HK-2 (cell line): ENCODE results near the gene CCDC57.
A peak's percentile ranks its signal among the peaks of the same experiment; 100 is the strongest.

Experiments used
- DNase-seq: peaks from one replicate; pipeline ENCODE4 v3.0.0-alpha.2; 2018; ENCODE audit not compliant: unreplicated experiment

CCDC57 gene

DNA sequence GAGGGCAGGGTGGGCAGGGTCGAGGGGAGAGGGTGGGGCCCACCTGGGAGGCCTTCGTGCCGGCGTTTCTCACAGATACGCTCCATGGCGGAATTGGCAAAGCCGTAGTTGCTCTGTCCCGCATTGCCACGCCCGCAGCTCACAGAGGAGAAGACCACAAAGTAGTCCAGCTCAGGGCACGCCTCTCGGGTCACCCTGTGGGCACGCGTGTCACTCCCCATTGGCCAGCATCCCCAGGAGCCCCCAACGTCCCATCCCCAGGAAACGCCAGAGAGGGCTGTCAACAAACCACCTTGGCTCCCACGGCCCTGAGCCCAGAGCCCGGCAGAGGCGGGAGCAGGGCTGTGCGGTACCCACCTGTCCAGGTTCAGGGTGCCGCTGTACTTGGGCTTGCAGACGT is 130.7 kb downstream of the CCDC57 start:
- no peak for DNase-seq

GRCh38 chr17:82081546-82081945 is 131.1 kb downstream of the CCDC57 start:
- no peak for DNase-seq

GRCh38 chr17:82080789-82081464 is 131.7 kb downstream of the CCDC57 start:
- DNase-seq, result no peak

GRCh38 chr17:82080048-82080788 is 132.4 kb downstream of the CCDC57 start:
- no peak for DNase-seq

GRCh38 chr17:82079001-82079677 is 133.5 kb downstream of the CCDC57 start:
- no peak for DNase-seq

DNA sequence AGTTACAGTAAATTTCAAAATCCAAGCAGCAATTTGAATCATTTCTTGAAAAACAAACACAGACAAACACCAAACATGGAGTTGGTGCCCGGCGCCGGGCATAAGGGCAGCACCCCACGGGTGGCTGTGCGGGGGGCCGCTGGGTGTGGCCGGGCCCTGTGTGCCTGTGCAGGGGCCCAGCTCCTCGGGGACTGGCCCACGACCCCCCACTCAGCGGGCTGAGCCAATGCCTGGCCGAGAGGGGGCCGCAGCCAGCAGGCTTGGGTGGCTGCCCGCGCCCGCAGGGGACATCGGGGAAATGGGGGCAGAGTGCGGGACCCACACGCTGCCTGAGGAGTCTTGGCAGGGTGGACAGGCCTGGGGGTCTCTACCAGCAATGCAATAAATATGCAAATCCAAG is 134.2 kb downstream of the CCDC57 start:
- DNase-seq, result no peak

GRCh38 chr17:82077617-82078358 is 134.9 kb downstream of the CCDC57 start:
- DNase-seq, result no peak

DNA sequence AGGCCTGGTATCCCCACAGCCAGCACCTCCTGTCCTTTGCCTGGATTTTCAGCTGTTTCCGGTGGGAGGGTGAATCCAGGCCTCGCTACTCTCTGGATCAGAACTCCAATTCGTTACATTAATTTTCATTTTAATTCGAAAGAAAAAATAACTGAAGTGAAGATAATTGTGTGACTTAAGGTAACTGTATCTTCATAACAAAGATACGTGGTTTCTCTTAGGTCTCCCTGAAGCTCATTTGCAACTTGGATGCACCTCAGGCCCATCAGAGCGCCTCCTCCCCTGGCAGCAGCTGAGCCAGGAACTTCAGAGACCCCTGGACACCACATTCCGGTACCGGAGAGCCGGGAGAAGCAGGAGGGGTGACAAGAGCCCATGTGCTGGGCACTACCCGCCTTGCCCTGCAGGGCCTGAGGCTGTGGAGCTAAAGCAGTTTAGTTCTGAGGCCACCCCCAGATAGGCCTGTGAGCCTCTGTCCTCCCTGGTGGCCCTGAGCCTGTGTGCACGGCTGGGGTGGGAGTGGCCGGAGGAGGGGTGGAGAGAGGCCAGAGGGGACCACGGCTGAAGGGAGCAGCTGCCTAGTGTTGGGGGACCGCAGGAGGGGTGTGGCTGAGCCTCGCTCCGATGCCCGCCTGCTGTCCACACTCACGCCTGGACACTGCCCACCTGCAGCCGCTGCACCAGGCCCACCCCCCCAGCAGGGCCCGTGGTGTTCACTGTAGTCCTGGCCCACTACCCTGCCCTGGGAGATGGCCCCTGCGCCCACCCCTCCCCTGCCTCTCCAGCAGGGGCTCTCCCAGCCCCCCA is 135.7 kb downstream of the CCDC57 start:
- DNase-seq, result no peak

- no peak for DNase-seq
Measured at GRCh38 chr17:82076018-82076784, 136.4 kb downstream of the CCDC57 start.

- DNase-seq, result no peak
Measured at GRCh38 chr17:82073446-82073845, 139.2 kb downstream of the CCDC57 start.

DNA sequence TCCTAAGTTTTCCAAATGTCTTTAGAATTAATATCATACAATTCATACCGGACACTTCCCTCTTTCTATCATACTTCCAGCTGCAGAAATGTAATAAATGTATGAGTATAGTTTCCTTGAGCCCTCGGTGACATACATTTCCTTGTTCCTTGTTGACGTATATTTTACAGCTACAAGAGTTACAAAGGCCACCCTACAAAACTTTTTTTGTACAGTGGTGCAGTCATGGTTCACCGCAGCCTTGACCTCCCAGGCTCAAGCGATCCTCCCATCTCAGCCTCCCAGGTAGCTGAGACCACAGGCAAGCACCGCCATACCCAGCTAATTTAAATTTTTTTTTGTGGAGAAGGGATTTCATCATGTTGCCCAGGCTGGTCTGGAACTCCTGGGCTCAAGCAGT is 139.8 kb downstream of the CCDC57 start:
- DNase-seq, result no peak

DNA sequence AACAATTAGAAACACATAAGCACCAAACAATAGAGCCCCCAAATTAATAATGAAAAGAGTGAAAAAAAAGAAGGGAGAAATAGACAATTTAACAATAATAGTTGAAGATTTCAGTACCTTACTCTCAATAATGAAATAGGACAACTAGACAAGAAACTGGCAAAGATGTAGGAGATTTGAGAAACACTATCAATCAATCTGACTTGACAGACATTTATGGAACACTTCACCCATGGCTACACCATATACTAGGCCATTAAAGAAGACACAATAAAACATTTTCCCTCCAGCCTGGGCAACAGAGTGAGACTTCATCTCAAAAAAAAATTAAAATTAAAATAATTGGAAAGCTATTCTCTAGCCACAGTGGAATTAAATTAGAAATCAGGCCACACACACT is 142.0 kb downstream of the CCDC57 start:
- DNase-seq, result no peak

GRCh38 chr17:82065638-82066303 is 146.9 kb downstream of the CCDC57 start, which contains the start of gene DUS1L:
Gene DUS1L (minus strand): TSS chr17:82065804. CDS start chr17:82065059, 745 bp downstream.
- DNase-seq, result peak; percentile 51

- no peak for DNase-seq
Measured at GRCh38 chr17:82065193-82065637, 147.4 kb downstream of the CCDC57 start.

DNA sequence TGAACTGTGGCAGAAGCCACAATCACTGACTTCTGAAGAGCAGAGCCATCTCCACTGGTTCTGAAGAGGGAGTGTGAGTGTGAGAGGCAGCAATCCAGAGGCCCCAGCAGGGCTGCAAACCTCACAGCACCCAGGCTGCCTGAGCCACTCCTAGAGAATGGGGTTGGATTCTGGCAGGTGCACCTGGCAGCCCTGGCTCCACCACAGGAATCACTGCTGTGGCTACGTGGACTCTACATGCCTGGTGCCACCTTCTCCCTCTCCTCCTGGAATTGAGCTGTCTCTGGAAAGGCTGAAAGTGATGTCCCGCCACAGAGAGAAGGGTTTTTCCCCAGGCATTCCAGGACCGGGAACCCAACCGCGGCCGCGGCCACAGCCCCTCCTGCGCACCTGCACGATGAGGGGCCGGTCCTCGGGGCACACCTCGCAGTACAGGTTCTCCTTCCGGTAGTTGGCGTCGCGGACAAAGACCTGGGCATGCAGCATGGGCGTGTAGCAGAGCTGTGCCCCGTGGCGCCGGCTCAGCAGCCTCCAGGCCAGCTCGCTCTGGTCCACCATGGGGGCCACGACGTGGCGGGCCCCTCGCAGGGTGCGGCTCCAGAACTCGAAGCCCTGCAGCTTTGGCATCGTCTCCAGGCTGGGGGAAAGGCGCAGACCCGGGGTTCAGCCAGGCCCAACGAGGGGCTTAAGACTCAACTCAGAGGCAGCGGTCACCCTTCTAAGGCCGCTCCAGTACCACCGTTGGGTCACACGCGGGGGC is 148.0 kb downstream of the CCDC57 start:
- peak; percentile 49 for DNase-seq

- DNase-seq, result no peak
Measured at GRCh38 chr17:82063424-82064415, 148.9 kb downstream of the CCDC57 start.

DNA sequence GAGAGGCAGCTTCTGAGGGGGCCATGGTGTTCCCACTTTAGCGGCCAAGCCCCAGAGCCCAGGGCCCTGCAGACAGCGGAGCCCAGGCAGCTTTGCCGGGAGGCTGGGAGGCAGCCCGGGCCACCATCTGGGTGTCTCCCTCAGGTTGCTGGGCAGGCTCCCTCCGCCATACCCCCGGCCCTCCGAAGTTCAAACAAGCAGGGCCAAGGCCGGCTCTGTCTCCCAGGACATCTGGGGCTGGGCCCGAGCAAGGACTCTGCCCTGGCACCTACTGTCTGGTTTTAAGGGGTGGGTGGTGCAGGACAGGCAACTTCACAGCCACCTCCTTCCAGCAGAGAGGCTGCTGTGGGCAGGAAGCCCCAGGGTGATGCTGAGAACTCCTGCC is 149.7 kb downstream of the CCDC57 start:
- DNase-seq, result no peak
